SHP77 treated with DMSO at 0.1 percent for 48 hours (cell line): Measurements from ENCODE around the gene SLC47A2.

ENCODE experiments used
- DNase-seq: peaks from one replicate; lab custom pipeline; 2025; lab: John Stamatoyannopoulos, UW

Gene SLC47A2

DNA sequence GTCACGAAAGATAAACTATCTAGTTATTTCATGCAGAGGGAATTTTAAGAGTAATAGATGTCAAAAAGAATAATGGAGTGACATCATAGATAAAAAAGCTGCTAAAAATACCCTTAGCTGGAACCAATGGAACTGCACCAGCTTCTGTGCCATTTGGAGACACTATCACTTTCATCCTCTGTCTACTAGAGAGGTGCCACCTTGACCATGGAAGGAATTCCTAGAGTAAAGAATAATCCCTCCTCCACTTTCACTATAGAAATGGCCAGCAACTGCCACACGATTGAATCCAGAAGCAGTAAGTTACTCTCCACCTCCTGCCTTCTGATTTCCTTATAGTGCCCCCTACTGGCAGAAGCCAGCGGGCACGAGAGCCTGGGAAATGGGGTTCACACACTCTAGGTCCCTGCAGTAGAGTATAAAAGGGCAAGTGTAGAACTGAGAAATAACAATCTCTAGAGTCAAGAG, 70.6 kb downstream of the SLC47A2 start:
- peak; percentile 30 for DNase-seq

DNA sequence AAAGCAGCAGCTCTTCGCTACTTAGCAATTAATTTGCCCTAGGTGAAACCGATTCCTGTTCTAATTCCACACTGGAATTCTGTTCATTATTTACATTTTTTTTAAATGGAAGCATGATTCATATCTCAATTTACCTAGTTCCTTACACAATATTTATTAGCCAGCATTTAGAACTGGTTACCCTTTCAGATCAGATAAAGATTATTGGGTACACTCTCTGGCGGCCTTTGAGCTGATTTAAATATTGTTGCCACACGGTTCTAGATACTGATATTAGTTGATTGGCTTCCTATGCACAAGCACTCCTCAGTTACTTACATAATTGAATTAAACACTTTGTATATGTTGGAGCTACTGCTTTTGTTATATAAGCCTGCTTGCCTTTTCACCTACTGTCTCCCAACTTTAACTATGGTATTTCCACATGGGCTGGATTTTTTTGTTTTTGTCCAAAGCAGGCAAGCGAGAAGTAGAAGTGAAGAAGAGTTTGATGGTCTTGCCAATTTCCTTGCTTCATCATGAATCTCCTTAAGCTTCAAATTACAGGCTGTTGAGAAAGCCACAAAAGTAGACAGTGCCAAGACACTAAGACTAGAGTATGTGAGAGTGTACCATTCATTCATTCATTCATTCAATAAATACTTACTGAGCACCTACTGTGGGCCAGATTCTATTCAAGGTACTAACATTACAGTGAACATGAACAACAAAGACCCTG, 71.7 kb downstream of the SLC47A2 start:
- DNase-seq = no peak

DNA sequence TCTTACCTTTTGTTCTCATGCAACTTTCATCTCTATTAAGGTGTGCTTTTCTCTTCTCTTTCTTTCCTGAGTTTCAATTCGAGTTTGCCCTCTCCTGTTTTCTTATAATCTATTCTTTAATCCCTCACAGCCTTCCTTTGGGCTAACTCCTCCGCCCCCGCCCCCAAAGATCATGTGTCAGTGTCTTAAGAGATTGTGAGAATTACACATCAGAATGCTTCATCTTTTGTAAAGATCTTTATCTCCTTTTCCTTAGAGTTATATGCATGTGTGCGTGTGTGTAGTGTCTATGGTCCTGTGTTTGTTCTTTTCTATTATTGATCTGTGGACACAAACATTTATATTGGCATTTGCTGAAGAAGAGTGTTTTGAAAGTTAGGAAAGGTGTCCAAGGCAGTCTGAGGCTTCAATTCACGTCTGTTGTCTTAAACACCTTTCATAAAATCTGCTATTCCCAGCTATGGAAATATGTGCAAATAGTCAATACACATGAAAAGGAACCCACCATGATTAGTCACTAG, 74.0 kb downstream of the SLC47A2 start:
- no peak for DNase-seq

DNA sequence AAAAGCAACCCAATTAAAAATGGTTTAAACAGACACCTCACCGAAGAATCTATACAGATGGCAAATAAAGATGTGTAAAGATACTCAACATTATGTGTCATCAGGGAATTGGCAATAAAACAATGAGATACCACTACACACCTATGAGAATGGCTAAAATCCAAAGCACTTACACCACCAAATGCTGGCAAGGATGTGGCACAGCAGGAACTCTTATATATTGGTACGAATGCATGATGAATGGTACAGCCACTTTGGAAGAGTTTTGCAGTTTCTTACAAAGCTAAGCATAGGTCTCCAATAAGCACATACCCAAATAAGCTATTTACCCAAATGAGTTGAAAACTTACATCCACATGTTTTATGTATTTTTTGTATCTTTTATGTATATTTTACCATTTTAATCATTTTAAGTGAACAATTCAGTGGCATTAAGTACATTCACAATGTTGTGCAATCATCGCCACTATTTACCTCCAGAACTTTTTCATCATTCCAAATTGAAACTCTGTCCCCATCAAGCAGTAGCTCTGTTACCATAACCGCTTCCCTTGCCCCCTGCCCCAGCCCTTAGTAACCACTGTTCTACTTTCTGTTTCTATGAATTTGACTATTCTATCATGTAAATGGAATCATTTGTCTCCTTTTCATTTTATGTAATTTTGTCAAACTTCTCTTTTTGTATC, 74.6 kb downstream of the SLC47A2 start:
- DNase-seq = no peak

DNA sequence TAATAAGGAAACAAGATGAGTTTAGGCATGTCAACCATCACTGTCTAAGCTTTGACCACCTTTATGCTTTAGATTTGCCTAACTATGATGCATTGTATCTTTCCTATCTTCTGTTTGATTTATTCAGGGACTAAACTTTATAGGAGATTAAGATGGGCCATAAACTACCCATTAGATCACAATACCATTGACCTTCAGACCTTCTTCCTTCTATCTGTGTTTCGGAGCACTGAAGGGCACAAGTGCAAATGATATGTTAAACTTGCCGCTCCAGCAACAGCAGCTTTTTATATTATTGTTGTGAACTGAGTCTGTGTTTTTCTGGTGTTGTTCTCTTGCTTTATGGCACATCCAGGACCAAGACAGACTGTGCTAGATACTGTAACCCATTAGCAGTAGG, 84.5 kb downstream of the SLC47A2 start:
- no peak for DNase-seq

DNA sequence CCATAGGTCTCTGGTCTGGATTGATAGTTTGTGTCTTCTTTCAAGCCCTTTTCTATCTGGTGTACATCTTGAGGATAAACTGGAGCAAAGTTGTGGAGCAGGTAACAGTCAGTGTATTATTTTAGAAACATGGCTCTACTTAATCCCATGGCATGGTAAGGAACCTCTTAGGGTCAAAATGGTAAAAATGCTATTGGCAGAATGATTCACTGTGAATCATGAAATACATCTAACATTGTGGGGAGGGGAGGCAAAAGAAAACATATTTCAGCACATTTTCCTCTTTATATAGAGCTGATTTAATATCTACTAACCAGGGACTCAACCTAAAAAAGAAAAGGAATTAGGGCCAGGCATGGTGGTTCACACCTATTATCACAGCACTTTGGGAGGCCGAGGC, 85.7 kb downstream of the SLC47A2 start:
- DNase-seq = no peak

DNA sequence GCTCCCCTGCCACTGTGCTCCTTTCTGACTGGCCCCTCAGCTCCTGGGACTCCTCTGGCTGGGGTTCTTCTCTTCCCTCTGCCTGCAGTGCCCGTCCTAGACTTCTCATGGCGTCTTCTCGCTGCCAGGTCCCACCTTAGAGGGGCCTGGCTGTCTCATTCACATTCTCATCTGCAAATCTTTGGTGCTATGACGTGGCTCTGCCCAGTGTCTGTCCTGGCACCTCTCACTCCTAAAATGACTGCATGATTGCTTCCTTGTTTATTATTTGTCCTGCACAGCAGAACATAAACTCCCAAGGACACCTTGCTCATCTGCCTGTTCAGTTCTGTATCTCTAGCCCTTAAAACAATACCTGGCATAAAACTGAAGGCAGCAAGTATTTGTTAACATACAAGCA, 86.3 kb downstream of the SLC47A2 start:
- no peak for DNase-seq

DNA sequence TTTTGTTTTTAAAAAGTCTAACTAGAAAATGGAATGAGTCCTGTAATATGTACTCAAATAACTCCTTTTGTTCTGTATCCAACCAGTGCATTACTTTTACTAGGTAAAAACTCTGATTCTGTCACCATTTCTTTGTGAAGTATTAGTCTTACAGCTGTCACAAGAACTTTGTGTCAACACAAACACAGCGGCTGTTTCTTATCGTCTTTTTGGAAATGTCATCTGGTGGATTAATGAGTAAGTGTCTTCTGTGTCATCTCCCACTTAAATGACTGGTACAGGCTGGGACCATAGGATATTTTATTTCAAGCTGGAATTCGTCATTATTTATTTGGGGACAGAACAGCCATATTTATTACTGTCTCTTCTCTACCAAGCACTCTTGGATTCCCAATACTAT, 86.9 kb downstream of the SLC47A2 start:
- DNase-seq = no peak
